Ramos (cell line): ENCODE data around the gene SAFB2.

Source experiments
- in situ Hi-C: fragments of 300-500 bp; cut with MboI; formaldehyde crosslinking; loops from one replicate; pipeline ENCODE4 v1.14.3; 2022; ENCODE audit warnings: low sequenced_read_pairs; ENCODE audit not compliant: unreplicated experiment

Gene SAFB2

GRCh38 chr19:5557691-5558090, 64.9 kb downstream of the SAFB2 start:
- in situ Hi-C loops = no loop called here

GRCh38 chr19:5554828-5555227, 67.7 kb downstream of the SAFB2 start:
- in situ Hi-C loops = no loop called here

- in situ Hi-C loops = no loop called here
Observed at GRCh38 chr19:5553892-5554291, 68.7 kb downstream of the SAFB2 start.

- in situ Hi-C loops = no loop called here
Observed at GRCh38 chr19:5547881-5548280, 74.7 kb downstream of the SAFB2 start.

GRCh38 chr19:5545984-5546383, 76.6 kb downstream of the SAFB2 start:
- in situ Hi-C loops = no loop called here

DNA sequence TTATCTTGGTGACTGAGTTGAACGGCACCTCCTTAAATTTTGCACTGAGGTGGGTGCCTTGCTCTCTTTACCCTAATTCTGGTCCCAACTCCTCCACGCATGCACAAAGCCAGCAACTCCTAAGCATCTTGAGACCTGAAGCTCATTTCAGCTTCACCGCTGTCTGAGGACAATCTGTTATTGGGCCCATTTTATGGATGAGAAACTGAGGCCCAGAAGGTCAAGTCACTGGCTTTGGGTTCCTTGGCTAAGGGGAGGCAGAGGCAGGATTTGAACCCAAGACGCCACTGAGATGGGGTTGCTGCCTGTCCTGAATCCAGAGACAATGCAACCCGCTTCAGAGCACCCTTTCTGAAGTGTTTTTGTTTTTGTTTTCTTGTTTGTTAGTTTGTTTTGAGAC, 77.5 kb downstream of the SAFB2 start:
- in situ Hi-C loops = no loop called here

DNA sequence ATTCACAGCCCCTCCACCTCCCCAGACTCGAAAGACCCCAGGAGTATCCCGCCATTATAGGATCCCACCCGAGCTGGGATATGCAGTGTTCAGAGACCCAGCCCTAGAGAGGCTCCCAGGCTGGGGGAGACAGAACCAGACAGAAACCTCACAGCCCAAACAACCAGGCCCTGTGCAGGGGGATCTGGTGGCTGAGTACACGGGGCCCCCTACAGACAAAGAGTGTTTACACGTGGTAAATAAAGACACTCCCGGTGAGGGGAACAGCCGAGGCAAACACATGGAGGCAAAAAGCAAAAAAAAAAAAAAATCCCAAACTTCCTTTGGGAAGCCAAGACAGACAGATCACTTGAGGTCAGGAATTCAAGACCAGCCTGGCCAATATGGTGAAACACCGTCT, 79.9 kb downstream of the SAFB2 start:
- in situ Hi-C loops = no loop called here

DNA sequence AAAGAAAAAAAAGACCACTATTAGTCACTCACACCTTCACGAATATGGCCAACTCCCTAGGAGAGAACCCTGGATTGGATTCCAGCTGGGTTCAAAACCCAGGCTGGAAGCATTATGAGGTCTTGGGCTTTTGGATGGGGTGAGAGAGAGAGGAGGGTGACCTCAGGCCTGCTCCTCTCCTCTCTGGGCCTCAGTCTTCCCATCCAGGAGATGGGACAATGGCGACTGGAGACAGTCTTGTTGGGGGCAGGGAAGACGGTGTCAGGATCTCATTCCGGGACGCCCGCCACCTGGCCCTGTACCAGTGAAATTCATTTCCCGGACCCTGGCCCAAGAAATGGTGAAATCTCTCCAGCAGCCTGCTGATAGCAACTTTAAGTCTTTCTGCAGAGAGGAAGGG, 81.1 kb downstream of the SAFB2 start:
- in situ Hi-C loops = no loop called here

GRCh38 chr19:5540208-5540607, 82.4 kb downstream of the SAFB2 start:
- in situ Hi-C loops = no loop called here

DNA sequence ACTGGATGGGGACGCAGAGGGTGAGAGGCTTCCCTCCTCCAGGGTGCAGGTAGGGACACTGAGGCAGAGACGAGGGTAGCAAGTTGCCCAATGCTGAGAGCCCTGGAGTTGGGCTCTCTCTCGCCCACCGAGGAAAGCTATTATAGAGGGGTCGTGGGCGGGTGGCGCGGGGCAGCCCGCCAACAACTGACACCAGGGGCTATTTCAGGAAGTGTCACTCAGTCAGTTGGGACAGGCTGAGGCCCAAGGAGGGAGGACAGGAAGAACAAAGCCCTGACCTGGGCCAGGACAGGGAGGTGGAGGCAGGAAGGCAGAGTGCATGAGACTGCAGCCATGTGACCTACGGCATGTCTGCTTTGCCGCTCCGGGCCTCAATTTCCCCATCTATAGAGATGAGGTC, 84.7 kb downstream of the SAFB2 start:
- in situ Hi-C loops = no loop called here
